Cardiac muscle cell (in vitro differentiated cells and primary cell): ENCODE measurements around the gene SIX3. TPM values are rescaled to one million over a fixed set of nuclear protein-coding genes. Genes with fewer than 3 reads are reported as not detected.
A peak's percentile ranks its signal among the peaks of the same experiment; 100 is the strongest.

ENCODE experiments used
- DNase-seq, 2 donors: peaks; one replicate each; pipeline versions ENCODE4 v3.0.0 to v3.0.0-alpha.2; 2010 to 2017; ENCODE audit warnings: low read depth in 1 of 2, low spot score in 1 of 2
- H3K27ac ChIP-seq: fragments of 200-600 bp; sonication (generic); 2 replicates; pipeline ENCODE4 v1.5.1; 2016
- H3K27me3 ChIP-seq: fragments of 200-600 bp; sonication (generic); 2 replicates; pipeline ENCODE4 v1.6.0; 2016; ENCODE audit warnings: control low read depth
- H3K36me3 ChIP-seq: fragments of 200-600 bp; sonication (generic); 2 replicates; pipeline ENCODE4 v1.5.1; 2016; ENCODE audit warnings: control low read depth
- H3K4me1 ChIP-seq: fragments of 200-600 bp; sonication (generic); 2 replicates; pipeline ENCODE4 v1.8.1; 2017; ENCODE audit warnings: low read depth, mild to moderate bottlenecking, mixed run types
- H3K4me3 ChIP-seq: fragments of 200-600 bp; sonication (generic); 2 replicates; pipeline ENCODE4 v1.5.1; 2016; ENCODE audit warnings: mild to moderate bottlenecking
- H3K9me3 ChIP-seq: fragments of 200-600 bp; sonication (generic); 2 replicates; pipeline ENCODE4 v1.5.1; 2017; ENCODE audit warnings: low read depth, mild to moderate bottlenecking, control low read depth
- CTCF ChIP-seq: IDR thresholded peaks from 2 replicates; pipeline ENCODE4 v1.5.1; 2012; ENCODE audit warnings: low read depth, mild to moderate bottlenecking, low read length
- polyA plus RNA-seq: library from polyadenylated mRNA; unstranded; fragments of >200 nt; fragmentation: Nextera tagmentation; extraction: Ambion mirVana; gene quantifications from 2 replicates; pipeline ENCODE4 v1.2.1, GENCODE V29; 2016
- total RNA-seq: library from RNA; depleted of rRNA; stranded (reverse); fragments of >200 nt; gene quantifications from 2 replicates; pipeline ENCODE4 v1.2.3, GENCODE V29; 2016

The SIX3 gene
- total and polyA plus RNA-seq, 2 experiments from 2014 or later: not detected

GRCh38 chr2:44904578-44904977 is 36.9 kb upstream of the SIX3 start:
- peaks cover 35% of the 10 kb centered on the region for H3K27me3 ChIP-seq
- no peak for TF ChIP-seq CTCF
- H3K9me3 ChIP-seq: no peaks in the 10 kb centered on the region
- H3K27ac ChIP-seq: no peak overlapping the region
- DNase-seq: no peak
- H3K4me1 ChIP-seq: no peaks in the 10 kb centered on the region
- no peaks in the 10 kb centered on the region for H3K36me3 ChIP-seq
- no peak overlapping the region for H3K4me3 ChIP-seq

GRCh38 chr2:44906972-44907371 is 34.5 kb upstream of the SIX3 start:
- H3K4me1 ChIP-seq: no peaks in the 10 kb centered on the region
- no peaks in the 10 kb centered on the region for H3K9me3 ChIP-seq
- no peak for TF ChIP-seq CTCF
- H3K36me3 ChIP-seq: no peaks in the 10 kb centered on the region
- no peak overlapping the region for H3K4me3 ChIP-seq
- H3K27me3 ChIP-seq: peaks cover 14% of the 10 kb centered on the region
- no peak overlapping the region for H3K27ac ChIP-seq
- no peak for DNase-seq

GRCh38 chr2:44909831-44910230 is 31.7 kb upstream of the SIX3 start:
- H3K27ac ChIP-seq: no peak overlapping the region
- TF ChIP-seq CTCF: no peak

GRCh38 chr2:44912660-44913059 is 28.8 kb upstream of the SIX3 start:
- DNase-seq: peak in 1 of 2 donors; percentile 80
- no peak overlapping the region for H3K4me3 ChIP-seq
- no peak for TF ChIP-seq CTCF
- no peaks in the 10 kb centered on the region for H3K9me3 ChIP-seq
- peaks cover 29% of the 10 kb centered on the region for H3K27me3 ChIP-seq
- H3K36me3 ChIP-seq: no peaks in the 10 kb centered on the region
- H3K4me1 ChIP-seq: no peaks in the 10 kb centered on the region
- no peak overlapping the region for H3K27ac ChIP-seq

More at GRCh38 chr2:44909831-44910230, 31.7 kb upstream of the SIX3 start:
- Histone ChIP-seq H3K9me3 (no peaks in the 10 kb centered on the region), H3K27me3 (peaks cover 16% of the 10 kb centered on the region), H3K4me3 (no peak overlapping the region), H3K36me3 (no peaks in the 10 kb centered on the region), H3K4me1 (no peaks in the 10 kb centered on the region)
- no peak for DNase-seq

- Histone ChIP-seq H3K36me3 (no peaks in the 10 kb centered on the region), H3K9me3 (no peaks in the 10 kb centered on the region), H3K4me1 (no peaks in the 10 kb centered on the region), H3K4me3 (no peak overlapping the region), H3K27ac (no peak overlapping the region), H3K27me3 (peaks cover 60% of the 10 kb centered on the region)
- no peak for DNase-seq
- TF ChIP-seq CTCF: no peak
These were observed 25.2 kb upstream of the SIX3 start for GRCh38 chr2:44916291-44916690.
